ENCODE measurements around the gene NFYA.

NFYA gene

DNA sequence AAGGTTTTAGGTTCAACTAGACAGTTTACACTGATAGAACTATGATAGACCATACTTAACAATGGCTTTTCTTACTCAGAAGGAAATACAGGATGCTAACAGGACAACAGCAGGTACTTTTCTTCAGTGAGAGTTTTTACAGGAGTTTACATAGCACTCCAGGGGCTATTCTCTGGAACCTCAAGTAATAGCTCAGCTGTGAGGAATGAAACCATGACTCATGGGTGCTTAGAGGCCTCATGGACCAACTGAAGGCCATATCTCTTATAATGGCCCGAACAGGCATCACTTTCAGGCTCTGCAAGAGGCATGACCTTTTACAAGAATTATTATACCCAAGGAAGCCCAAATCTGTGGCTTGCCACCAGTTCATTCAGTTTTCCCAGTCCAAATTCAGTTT, 49.6 kb downstream of the NFYA start:
- no peak for DNase-seq (ENCODE audit: low spot score)

DNA sequence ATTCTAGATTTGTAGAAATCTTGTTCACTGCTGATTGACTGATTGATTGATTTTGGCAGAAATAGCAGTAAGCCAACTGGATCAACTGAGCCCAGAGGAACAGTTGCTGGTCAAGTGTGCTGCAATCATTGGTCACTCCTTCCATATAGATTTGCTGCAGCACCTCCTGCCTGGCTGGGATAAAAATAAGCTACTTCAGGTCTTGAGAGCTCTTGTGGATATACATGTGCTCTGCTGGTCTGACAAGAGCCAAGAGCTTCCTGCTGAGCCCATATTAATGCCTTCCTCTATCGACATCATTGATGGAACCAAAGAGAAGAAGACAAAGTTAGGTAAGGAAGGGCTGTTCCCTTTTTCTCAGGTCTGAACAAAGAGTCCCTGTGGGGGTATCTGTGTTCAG, 50.1 kb downstream of the NFYA start:
- DNase-seq (ENCODE audit: low spot score), result no peak

DNA sequence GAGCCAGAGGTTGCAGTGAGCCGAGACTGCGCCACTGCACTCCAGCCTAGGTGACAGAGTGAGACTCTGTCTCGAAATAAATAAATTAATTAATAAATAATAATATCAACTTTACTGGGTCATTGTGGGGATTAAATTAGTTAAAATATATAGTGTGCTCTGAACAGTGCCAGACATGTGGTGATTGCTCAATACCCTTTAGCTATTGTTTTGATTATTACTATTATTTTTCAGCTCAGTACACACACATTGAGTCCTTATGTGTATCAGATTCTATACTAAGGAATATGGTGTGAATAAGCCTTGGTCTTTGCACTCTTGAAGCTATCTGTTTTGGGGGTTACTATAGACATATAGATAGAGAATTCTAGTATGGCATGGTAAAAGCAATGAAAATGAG, 52.5 kb downstream of the NFYA start:
- no peak for DNase-seq (ENCODE audit: low spot score)

DNA sequence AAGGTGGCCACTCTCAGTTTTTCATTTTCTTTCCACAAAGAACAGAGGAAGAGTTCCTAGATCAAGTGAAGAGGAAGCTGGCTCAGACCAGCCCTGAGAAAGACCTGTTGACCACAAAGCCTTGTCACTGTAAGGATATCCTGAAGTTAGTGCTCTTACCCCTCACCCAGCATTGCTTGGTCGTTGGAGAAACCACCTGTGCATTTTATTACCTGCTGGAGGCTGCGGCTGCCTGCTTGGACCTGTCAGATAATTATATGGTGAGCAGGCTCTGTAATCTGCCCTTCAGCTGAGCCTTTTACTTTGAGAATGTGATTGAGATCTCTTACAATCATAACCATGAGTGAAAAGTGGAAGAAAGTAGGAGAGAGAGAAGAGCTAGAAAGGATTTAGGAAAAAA, 59.5 kb downstream of the NFYA start:
- DNase-seq (ENCODE audit: low spot score), result no peak

DNA sequence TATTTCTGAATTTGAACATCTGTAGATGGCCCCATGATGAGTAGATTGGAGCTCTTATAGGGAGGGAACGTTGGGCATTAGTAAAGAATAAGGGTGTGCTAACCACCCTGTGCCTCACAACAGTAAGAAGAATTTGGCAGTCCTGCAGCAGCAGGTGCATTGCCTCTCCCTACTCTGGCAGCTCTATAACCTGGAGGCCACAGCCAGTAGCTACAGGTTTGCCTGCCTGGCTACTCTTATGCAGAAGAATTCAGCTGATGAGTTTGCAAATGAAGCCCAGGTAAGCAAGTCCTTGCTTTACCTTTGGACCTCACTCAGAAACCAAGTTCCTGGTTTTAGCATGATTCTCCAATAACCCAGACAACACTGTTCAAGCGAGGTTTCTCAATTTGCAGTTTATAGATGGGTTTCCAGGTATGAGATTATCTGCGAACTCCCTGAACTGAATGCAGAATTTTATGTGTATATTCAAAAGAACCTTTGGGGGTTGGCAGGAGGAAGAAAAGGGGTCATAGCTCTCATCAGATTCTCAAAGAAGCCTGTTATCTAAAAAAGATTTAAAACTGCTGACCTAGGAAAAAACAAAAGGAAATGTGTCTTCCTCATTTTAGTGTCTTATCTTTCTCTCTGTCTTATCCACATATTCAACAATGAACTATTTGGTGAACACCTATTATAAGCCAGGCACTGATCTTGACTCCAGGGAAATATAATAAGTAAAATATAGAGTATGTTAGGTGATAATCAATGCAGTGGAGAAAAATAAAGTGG, 62.5 kb downstream of the NFYA start:
- no peak for DNase-seq (ENCODE audit: low spot score)

DNA sequence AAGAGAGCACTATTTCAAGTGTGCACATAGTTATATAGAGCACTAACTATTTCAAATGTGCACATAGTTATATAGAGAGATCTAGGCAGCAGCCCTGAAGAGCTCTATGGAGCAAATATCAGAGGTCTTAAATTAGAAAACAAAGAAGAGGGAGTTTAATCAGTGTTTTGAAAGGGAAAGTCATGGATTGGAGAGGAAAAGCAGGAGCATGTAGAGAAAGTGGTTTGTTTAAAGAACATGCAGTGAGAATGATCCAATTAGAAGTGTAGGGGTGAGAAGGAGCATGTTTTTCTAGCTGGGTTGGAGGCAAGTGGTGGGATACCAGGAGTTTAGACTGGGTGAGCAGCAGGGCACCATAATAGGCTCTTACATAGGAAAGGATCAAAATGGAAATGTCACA, 64.1 kb downstream of the NFYA start:
- no peak for DNase-seq (ENCODE audit: low spot score)

DNA sequence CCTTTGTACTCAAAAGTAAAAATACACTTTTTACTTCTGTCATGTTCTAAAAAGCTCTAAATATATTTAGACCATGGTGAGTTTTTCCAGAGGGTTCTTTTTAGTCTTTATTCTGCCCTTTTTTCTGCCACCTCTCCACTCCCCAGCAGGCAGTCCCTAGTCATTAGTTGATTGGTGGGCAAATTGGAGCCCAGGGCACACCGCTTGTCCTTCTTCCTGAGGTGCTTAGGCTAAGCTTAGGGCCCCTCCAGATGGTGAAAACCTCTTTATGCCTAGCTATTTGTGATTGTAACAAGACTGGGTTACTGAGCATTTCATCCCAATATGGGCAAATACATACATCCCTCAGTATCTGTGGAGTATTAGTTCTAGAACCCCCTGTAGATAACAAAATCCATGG, 75.1 kb downstream of the NFYA start:
- DNase-seq (ENCODE audit: low spot score), result no peak
